GM18505 (cell line): ENCODE measurements around the gene ELL.
A peak's percentile ranks its signal among the peaks of the same experiment; 100 is the strongest.

ENCODE experiments used
- ATAC-seq: cut with Tn5 transposase; IDR thresholded peaks from one replicate; pipeline ENCODE4 v1.9.1; 2021; ENCODE audit not compliant: unreplicated experiment
- POLR2A ChIP-seq: IDR thresholded peaks from 4 replicates; pipeline ENCODE4 v1.6.1; 2011; ENCODE audit warnings: borderline replicate concordance; ENCODE audit not compliant: insufficient read depth, insufficient read length; ENCODE audit errors: extremely low read depth

The ELL gene

GRCh38 chr19:18486746-18487145 lies 35.1 kb downstream of the ELL start:
- TF ChIP-seq POLR2A, result no peak
- no peak for ATAC-seq

DNA sequence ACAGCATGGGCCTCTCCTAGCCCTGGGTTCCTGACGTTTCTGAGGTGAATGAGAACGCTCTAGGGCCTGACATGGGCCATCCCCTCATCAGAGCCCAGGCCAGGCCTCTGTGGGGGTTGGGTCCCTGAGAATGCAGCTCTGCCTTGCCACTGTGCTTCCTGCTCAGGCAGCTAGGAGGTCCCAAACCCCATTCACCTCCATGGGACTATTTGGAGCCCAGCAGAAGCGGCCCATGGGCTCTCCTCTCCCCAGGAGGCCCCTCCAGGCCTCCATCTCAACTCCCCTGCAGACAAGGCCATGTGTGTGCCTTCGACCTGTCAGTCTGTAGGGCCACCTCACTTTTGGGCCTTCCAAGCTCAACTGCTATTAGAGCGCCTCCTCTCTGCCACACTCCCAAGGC lies 36.9 kb downstream of the ELL start:
- TF ChIP-seq POLR2A, result no peak

DNA sequence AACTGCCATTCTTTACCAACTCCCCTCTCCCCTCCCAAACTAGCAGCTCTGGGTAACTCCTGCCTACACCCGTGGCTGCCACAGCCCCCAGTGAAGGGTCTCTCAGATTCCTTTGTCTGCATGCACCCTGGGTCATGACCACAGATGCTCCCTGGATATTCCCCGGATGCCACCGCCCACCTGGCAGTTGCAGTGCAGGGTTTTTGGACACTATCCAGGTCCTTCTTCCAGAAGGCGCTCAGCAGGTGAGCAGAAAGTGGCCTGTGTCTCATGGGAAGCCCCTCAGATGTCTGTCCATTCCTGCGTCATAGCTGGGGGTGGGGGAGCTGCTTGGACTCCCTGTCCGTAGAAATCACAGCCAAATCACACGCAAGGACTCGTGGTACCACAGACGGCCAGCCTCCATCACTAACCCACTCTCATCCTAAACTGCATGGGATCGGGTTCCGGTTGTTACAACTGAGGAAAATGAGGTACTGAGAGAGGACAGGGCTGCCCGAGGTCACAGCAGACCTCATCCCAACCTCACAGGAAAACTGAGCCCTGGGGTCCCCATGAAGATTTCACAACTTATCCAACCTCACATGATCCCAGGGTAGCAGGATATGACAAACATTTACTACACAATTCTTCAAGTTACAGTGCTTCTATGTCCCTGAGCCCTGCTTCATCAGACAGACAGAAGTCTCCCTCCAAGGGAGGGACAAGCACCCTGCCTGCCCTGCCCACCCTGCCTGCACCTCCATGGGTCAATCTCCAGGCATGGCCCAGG lies 38.6 kb downstream of the ELL start:
- no peak for TF ChIP-seq POLR2A
- no peak for ATAC-seq

More for the DNA sequence above, 36.9 kb downstream of the ELL start:
- no peak for ATAC-seq

- no peak for TF ChIP-seq POLR2A
- no peak for ATAC-seq
Measured at GRCh38 chr19:18481505-18482222, 40.2 kb downstream of the ELL start.

- ATAC-seq, result no peak
- TF ChIP-seq POLR2A, result no peak
Measured at GRCh38 chr19:18480006-18480691, 41.7 kb downstream of the ELL start.

- TF ChIP-seq POLR2A, result no peak
- peak; percentile 42 for ATAC-seq
Measured at GRCh38 chr19:18478545-18479311, 43.1 kb downstream of the ELL start.

DNA sequence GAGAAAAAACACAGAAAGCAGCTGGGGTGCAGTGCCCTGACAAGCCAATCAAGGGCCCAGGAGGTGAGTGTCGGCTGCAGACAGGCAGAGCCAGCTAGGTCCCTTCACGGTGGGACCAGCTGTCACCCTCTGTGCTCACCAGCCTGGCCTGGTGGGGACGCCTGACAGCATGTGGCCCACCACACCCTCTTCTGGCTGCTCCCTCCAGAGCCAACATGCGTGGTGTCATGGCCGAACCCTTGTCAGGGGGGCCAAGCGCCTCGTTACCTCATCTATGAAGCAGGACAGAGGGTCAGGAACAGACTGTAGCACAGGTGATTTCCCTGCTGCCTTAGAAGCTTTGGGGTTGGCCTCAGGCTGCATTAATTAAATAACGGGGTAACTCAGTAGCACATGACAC lies 43.9 kb downstream of the ELL start:
- no peak for ATAC-seq
- TF ChIP-seq POLR2A, result no peak

DNA sequence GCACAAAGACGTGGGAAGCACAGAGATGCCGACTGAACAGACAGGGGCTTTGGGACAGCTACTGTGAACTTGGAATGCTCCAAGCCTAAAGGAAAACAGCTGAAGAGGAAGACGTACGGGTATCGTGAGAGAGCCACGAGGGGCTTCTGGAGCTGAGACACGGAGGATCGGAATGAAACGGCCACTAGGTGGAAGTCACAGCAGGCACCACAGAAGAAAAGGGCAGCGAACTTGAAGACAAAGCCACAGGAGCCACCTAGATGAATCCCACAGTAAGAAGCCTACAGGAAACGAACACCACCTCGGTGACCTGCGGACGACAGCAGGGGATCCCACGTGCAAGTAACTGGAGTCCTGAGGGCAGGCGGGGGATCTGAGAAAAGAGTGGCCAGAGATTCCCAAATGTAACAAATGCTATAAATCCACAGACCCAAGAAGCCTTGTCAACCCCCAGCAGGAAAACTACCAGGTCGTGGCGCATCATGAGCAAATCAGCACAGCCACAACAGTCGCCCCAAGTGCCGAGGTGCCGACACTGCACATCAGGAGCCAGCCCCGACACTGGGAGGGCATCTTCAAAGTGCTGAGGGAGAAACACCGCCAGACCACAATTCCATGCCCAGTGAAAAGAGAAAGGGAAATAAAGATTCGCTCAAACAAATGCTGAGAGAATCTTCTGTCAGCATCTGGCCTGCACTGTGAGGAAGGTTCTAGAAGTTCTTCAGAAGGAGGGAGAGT lies 44.7 kb downstream of the ELL start:
- TF ChIP-seq POLR2A, result no peak
- no peak for ATAC-seq

DNA sequence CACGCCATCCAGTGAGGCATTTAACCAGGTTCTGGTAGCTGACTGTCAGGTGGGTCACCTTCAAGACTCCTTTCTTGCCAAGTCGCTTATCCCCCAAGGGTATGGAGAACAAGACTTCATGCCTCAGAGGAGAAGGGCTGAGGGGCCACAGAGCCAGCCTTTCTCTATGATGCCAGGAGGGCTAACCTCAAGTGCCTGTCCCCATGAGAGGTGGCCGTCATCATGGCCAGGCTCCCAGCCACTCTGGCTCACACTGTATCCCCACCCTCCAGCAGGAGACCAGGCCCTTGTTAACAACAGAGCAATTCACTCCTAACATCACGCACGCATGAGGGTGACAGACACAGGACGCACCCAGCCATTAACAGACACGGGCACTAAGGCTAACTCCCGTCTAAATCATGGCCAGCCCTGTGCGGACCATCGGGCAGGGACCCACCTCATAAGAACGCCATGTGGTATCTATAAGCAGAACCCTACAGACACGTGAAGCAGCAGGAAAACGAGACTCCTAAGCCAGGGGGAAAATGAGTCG lies 45.3 kb downstream of the ELL start:
- no peak for TF ChIP-seq POLR2A
- ATAC-seq, result no peak

DNA sequence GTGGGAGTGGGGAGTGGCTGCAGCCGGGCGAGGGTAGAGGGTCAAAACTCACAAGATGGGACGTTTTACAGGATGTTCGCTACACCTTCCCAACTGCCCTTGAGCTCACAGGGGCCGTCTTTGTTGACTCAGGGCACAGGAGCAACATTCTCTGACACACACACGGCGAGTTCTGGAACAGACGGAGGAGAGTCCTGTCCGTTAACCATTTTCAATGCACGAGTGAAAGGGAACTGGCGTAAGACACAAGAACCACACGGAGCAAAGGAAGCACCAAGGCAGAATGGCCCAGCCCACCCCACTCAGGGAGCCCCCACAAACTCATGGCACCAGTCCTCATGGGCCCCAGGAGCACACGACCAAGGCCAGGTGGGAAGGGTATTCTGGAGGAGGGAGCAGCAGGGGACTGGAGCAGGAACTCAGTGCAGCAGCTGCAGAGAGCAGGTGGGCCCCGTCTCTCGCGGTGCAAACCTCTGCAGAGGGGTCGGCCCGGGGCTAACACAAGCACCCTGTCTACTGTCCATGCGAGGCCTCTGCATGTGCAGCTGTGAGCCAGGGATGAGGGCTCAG lies 46.0 kb downstream of the ELL start:
- ATAC-seq, result no peak
- TF ChIP-seq POLR2A, result no peak

- TF ChIP-seq POLR2A, result no peak
- no peak for ATAC-seq
Measured at GRCh38 chr19:18475004-18475453, 46.8 kb downstream of the ELL start.

GRCh38 chr19:18474366-18474887 lies 47.4 kb downstream of the ELL start:
- no peak for ATAC-seq
- no peak for TF ChIP-seq POLR2A
